Hepatocyte (in vitro differentiated cells): ENCODE data around the gene HNF1A.

Experiments
- EZH2 ChIP-seq: fragments of 200-600 bp; sonication (generic); IDR thresholded peaks from 2 replicates; pipeline ENCODE4 v1.6.1; 2016; ENCODE audit warnings: antibody characterized with exemption, mild to moderate bottlenecking, borderline replicate concordance
- TF ChIP-seq, protein P1 (sequence below): fragments of 200-600 bp; sonication (generic); IDR thresholded peaks from 2 replicates; pipeline ENCODE4 v1.5.1; 2016; ENCODE audit warnings: antibody characterized with exemption, mild to moderate bottlenecking; ENCODE audit not compliant: poor library complexity

DNA sequence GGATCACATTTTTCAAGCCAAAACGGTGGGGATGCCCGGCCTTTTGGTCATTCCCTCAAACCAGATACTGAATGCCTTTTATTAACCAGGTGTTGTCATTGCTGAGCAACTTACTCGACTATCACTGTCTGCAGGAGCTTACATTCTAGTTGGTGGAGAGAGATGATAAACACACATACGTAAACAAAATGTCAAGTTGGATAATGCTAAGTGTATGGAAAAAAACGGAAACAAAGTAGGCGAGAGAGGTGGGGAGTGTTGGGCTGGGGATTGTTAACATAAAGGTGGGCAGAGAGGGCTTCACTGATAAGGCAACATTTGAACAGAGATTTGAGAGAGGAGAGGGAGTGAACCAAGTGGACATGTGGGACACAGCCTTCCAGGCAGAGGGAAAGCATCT is 33.5 kb downstream of the HNF1A start:
- TF ChIP-seq, protein P1, sequence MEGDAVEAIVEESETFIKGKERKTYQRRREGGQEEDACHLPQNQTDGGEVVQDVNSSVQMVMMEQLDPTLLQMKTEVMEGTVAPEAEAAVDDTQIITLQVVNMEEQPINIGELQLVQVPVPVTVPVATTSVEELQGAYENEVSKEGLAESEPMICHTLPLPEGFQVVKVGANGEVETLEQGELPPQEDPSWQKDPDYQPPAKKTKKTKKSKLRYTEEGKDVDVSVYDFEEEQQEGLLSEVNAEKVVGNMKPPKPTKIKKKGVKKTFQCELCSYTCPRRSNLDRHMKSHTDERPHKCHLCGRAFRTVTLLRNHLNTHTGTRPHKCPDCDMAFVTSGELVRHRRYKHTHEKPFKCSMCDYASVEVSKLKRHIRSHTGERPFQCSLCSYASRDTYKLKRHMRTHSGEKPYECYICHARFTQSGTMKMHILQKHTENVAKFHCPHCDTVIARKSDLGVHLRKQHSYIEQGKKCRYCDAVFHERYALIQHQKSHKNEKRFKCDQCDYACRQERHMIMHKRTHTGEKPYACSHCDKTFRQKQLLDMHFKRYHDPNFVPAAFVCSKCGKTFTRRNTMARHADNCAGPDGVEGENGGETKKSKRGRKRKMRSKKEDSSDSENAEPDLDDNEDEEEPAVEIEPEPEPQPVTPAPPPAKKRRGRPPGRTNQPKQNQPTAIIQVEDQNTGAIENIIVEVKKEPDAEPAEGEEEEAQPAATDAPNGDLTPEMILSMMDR: no peak
- no peak for TF ChIP-seq EZH2
